Measurements from ENCODE around the gene NDUFA7.
"Not testable (repeated sequence)": the region's sequence is repeated elsewhere in the genome, so short reads cannot be mapped to it uniquely, and the experiment has no call there.

Gene NDUFA7

GRCh38 chr19:8269724-8270123 is 51.5 kb downstream of the NDUFA7 start:
- in situ Hi-C loops (cut with MboI; ENCODE audit: low sequenced_read_pairs), result no loop called here

GRCh38 chr19:8265872-8266271 is 55.3 kb downstream of the NDUFA7 start:
- in situ Hi-C loops (cut with MboI; ENCODE audit: low sequenced_read_pairs), result no loop called here

GRCh38 chr19:8264248-8264647 is 56.9 kb downstream of the NDUFA7 start:
- in situ Hi-C loops (cut with MboI; ENCODE audit: low sequenced_read_pairs), result not testable (repeated sequence)

- in situ Hi-C loops (cut with MboI; ENCODE audit: low sequenced_read_pairs), result no loop called here
These were observed 58.7 kb downstream of the NDUFA7 start for GRCh38 chr19:8262431-8262830.

- in situ Hi-C loops (cut with MboI; ENCODE audit: low sequenced_read_pairs), result no loop called here
These were observed 59.3 kb downstream of the NDUFA7 start for GRCh38 chr19:8261881-8262280.

GRCh38 chr19:8261347-8261746 is 59.8 kb downstream of the NDUFA7 start:
- in situ Hi-C loops (cut with MboI; ENCODE audit: low sequenced_read_pairs), result no loop called here

All from hTERT RPE-1 (cell line).